Activated T-cell treated with anti-CD3 and anti-CD28 coated beads for 24 hours (primary cell): ENCODE measurements around the gene NPR2.

Source experiments
- DNase-seq: peaks from one replicate; pipeline ENCODE4 v3.0.0-alpha.2; 2020; ENCODE audit warnings: low read depth

NPR2 gene

DNA sequence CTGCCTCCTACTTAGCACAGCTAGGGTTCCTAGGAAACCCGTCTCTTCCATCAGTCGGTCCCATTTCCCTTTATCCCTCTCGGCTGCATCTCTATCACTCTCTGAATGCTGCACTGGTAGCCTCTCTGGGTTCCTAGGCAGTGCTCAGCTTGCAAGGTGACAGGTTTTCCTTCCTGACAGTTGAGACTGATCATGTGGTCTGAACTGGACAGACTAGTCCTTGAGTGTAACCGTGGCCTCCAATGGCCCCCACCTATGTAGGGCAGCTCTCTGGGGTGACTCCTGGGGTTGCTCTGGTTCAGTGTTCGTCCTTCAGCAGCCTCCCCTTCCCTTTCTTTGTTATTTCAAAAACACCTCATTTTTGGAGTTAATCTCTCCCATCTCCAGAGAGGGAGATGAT lies 41.4 kb downstream of the NPR2 start:
- no peak for DNase-seq

DNA sequence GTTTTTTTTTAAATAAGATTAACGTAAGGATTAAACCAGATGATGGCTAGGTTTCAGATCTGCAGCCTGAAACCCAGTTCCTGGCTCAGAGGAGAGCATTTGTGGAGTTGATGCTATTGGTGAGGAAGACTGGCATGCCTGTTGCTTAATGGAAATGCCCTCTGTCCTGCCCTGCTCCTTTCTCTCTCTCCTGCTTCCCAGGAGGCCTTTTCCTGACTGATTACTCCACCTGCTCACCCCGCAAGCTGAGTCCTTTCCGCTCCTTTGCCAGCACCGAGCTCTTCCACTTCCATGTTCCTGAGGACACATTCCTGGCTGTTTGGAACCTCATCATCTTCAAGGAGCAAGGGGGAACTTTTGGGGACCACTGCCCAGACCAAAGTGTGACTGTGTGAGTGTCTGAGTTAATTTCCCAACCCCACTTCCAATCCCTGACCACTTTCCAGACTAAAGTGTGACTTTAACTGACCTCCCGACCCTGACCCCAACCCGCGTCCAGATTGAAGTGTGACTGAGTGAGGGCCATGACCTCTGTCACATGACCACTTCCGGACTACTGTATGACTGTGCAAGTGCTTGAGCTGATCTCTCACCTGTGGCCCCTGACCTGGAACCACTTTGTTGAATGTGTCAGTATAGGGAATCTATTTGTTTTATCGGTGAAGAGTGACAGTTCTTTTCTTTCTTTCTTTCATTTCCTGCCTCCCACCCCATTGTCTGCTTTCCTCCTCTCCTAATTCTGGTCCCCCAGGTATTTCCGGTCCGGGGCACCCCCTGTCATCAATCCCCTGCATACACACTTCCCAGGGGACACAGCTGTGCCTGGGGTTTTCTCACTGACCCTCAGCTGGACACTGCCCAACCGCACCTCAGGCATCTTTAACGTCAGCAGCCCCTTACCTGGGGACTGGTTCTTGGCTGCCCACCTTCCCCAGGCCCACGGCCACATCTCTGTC lies 43.1 kb downstream of the NPR2 start:
- no peak for DNase-seq

GRCh38 chr9:35835216-35835632 lies 43.8 kb downstream of the NPR2 start:
- DNase-seq: no peak

DNA sequence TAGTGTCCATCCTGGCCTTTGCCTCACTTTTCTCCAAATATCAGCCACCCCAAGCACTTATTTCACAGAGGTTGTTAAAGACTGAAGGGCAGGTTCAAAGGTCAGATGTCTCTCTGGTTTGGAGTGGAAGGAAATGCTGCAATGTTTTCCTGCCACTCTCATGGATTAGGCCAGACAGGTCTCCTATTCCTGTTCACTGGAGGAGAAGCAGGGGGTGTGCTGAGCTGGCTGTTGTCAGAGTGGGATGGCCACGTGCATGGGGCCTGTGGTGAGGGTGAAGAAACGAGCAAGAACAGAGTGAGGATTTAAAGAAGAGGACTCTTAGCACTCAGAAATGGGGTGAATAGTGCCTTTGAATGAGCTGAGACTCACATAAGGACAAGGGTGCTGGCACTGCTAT lies 44.4 kb downstream of the NPR2 start:
- no peak for DNase-seq

- DNase-seq: no peak
Measured at GRCh38 chr9:35836595-35836994, 45.2 kb downstream of the NPR2 start.

GRCh38 chr9:35839926-35840325 lies 48.5 kb downstream of the NPR2 start:
- no peak for DNase-seq

DNA sequence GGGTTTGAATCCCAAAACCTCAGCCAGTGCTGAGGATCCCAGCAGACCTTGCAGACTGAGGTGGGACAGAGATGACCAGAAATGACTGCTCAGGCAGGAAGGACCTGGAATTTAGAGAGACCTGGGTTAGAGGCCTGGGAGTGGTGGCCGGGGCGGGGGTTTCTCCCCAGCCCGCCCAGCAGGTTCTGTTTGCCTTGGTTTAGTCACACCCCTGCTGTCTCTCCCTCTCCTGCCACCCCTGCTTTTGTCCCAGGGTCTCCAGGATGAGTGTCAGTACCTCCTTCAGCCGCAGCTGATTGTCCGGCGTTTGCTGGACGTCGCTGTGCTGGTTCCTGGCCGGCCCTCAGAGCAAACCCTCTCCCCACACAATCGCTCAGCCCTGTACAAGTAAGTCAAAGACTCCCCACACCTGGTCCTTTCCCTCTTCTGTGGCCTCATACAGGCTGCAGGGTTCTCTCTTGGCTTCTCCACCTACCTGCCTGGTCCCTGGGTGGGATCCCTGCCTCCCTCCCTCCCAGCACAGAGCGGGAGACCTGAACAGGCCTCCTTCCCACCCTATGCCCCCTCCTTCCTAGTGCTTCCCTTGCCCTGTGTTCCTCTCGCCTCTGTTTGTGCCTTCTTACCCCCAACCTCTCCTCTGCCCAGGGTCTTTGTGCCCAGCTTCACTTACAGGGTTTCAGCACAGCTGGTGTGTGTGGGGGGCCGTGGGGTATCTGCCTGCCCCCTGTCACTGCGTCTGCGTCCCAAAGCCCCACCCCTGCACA lies 49.7 kb downstream of the NPR2 start:
- no peak for DNase-seq

- DNase-seq: no peak
Measured at GRCh38 chr9:35841645-35841900, 50.2 kb downstream of the NPR2 start.

DNA sequence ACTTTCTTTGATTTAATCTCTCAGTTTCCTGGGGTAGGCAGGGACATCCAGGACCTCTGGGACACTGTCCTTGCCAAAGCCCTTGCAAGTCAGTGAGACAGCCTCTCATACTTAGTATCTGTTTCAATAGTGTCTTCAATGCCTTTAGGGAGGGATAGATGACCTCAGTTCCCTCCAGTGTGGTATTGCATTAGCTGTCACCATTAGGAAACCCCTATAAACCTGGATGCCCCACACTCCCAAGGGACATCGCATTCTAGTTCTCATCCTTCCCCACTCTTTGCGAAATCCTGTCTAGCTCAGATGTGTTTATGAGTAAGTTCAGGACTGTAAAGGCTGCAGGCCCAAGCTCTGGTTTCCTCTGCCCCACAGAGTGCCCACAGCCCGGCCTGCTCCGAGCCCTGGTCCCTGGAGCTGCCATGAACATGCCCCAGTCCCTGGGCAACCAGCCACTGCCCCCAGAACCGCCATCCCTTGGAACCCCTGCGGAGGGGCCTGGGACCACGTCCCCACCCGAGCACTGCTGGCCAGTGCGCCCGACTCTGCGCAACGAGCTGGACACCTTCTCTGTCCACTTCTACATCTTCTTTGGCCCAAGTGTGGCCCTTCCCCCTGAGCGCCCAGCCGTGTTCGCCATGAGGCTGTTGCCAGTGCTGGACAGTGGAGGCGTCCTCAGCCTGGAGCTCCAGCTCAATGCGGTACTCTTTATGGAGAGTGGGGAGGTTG lies 50.8 kb downstream of the NPR2 start:
- no peak for DNase-seq

DNA sequence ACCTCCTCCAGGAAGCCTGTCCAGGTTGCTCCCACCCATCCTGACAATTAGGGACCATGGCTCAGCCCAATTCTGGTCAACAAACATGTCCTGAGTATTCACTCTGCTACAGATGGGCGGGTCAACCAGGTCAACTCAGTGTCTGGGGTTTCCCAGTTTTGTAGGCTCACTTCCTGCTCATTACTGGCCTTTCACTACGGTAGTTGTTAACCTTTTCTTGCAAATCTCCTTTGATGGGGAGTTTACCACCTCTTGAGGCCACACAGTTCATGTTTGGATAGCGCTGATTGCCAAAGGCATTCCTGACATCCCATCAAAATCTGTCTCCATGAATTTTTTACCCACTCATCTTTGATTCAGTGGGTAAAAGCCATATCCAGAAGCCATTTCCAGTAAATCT lies 51.4 kb downstream of the NPR2 start:
- DNase-seq: no peak

- no peak for DNase-seq
Measured at GRCh38 chr9:35844628-35845270, 53.4 kb downstream of the NPR2 start.

DNA sequence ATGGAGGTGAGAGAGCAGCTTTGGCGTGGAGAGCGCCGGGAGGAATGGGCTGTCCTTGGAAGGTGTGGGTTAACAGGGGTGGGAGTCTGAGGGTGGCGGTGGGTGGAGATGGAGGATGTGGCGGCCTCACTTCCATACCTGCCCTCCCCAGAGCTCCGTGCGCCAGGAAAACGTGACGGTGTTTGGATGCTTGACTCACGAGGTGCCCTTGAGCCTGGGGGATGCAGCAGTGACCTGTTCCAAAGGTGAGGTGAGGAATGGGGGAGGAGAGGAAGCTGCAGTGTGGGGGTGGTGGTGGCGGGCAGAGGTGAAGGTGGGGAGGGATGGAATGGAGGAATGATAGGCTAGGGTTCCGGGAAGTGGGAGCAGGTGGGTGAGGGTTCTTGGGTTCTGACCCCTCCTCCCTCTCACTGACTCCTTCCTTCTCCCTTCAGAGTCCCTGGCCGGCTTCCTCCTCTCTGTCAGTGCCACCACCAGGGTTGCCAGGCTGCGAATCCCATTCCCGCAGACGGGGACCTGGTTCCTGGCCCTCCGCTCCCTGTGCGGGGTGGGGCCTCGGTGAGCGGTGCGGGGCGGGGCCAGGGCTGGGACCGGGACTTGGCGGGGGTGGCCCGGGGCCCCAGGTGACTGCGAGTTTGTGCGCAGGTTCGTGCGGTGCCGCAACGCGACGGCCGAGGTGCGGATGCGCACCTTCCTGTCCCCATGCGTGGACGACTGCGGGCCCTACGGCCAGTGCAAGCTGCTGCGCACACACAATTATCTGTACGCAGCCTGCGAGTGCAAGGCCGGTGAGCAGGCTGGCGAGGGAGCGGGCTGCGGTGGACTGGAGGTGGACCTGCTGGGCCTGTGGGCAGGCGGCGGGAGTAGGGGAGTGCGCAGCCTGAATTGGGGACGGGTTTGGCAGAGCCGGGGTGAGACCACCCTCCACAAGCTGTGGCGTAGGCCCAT lies 54.7 kb downstream of the NPR2 start:
- no peak for DNase-seq

DNA sequence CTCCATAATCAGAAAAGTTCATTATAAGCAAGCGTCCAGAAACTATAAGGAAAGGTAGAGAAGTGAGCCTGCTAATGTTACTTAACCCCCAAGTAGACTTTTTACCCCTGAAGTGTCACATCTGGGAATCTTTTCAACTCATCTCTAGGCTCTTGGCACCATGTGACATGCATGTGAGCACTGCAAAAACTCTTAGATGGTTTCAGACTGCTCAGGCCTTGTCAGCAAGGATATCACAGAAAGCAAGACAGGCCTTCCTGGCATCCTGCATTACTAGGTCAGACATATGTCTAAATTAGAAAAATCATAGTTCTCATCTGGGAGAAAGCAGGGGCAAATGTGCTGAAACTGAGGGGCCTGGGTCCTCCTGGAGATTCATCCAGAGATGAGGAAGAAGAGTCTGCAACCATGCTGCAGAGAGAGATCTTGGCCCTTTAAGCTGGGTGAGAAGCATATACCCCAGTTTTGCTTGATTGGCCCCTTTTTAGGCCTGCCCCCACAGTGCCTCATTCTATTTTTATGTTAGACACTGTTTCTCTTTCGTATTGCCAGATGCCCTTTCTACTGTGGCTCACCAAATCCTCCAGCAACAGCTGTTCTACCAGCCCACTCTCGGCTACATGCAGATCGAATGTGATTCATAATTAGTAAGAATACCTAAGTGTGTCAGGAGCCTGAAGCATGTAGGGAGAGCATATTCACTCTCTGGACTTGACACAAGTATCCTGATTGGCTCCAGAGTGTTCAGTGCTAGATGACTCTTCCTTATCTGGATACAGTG lies 56.6 kb downstream of the NPR2 start:
- peak; percentile 24 for DNase-seq

DNA sequence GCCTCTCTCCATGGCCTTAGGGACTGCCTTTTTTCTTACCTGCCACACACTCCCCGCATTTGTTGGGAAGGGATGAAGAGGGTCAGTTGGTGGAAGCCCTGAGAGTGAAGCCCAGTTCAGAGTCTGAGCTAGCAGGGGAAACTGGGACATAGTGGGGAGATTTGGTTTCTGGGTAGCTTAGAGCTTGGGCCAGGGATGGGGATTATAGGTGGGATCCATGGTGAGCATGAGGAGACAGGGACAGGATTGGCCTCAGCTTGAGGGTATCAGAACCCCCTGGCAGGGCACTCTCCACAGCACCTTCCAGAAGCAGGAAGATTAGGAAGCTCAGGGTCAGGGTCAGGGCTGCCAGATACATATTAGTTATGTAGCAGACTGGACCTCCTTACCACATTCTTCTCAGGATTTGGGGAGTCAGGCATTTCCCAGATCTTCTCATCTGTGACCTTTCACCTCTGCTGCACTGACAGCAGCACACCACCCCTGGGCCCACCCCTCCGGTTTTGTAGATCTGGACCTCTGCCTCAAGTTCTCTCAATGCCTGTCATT lies 61.0 kb downstream of the NPR2 start:
- DNase-seq: no peak

DNA sequence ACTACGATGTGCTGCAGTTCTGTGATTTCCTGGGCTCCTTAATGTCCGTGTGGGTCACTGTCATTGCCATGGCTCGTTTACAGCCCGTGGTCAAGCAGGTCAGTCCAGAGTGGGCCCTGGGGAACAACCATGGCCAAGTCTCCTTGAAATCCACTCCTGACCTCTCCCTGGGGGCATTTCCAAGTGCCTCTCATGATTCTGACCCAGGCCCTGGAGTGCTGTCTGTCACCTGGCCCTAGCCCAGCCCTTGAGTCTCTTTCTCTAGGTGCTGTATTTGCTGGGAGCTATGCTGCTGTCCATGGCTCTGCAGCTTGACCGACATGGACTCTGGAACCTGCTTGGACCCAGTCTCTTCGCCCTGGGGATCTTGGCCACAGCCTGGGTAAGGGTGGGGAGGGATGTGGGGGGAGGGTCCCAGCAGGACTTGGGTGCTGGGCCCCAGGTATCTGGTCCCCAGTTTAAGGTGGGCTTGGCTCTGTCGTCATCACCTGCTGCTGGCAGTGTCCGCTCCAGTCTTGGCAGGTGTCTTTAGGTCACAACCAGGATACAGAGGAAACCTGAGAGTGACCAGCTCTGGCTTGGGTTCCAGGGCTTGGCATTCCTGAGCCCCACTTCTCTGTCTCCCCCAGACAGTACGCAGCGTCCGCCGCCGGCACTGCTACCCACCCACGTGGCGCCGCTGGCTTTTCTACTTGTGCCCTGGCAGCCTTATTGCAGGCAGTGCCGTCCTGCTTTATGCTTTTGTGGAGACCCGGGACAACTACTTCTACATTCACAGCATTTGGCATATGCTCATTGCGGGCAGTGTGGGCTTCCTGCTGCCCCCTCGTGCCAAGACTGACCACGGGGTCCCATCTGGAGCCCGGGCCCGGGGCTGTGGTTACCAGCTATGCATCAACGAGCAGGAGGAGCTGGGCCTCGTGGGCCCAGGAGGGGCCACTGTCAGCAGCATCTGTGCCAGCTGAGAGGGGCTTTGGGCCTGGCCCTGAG lies 61.8 kb downstream of the NPR2 start:
- no peak for DNase-seq

DNA sequence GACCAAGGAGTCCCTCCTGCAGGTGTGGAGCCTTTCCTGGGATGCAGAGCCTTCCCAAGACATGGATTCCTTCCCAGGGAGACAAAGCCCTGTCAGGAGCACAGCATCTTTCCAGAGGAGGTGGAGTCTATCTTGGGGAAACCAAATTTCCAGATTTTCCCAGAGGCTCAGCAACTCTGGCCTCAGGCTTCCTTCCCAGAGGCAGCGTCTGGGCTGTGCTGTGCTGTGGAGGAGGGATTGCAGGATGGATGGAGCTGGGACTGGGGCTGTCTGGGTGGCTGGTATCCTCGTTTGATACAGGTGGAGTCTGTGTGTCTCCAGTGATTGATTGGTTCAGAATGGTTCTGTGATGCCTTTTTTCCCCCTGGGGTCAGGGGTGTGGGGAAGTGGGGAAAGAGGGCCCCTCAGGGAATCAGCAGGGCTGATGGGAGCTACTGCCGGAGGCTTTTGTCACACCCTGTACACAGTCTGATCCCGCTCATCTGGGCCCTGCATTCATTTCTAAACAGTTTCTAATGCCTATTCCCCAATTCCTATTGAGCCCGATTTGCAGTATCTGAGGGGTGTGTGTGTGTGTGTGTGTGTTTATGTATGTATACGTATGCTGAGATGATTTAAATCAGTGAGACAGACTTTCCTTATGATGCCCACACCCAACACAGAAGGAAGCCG lies 62.8 kb downstream of the NPR2 start:
- DNase-seq: no peak

DNA sequence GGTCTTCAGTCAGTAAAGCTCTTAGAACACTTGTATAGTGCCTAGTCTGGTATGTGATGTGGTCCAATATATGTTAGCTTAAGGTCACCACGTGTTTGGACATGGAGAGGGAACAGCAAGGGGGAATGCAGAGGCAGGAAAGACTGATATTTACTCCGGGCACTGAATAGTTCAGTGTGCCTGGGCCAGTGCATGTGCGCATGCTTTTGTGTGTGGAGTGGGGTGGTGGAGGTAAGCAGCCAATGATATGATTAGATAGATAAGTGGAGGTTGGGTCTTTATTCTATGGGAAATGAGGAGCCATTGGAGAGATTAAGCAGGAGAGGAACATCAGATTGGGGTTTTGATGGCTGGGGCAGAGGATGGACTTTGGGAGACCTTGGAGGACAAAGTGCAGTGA lies 64.8 kb downstream of the NPR2 start:
- DNase-seq: no peak

GRCh38 chr9:35856882-35857281 lies 65.5 kb downstream of the NPR2 start:
- DNase-seq: no peak
